Measurements from ENCODE around the gene LTF.
"Not testable (repeated sequence)": the region's sequence is repeated elsewhere in the genome, so short reads cannot be mapped to it uniquely, and the experiment has no call there.

Gene LTF

DNA sequence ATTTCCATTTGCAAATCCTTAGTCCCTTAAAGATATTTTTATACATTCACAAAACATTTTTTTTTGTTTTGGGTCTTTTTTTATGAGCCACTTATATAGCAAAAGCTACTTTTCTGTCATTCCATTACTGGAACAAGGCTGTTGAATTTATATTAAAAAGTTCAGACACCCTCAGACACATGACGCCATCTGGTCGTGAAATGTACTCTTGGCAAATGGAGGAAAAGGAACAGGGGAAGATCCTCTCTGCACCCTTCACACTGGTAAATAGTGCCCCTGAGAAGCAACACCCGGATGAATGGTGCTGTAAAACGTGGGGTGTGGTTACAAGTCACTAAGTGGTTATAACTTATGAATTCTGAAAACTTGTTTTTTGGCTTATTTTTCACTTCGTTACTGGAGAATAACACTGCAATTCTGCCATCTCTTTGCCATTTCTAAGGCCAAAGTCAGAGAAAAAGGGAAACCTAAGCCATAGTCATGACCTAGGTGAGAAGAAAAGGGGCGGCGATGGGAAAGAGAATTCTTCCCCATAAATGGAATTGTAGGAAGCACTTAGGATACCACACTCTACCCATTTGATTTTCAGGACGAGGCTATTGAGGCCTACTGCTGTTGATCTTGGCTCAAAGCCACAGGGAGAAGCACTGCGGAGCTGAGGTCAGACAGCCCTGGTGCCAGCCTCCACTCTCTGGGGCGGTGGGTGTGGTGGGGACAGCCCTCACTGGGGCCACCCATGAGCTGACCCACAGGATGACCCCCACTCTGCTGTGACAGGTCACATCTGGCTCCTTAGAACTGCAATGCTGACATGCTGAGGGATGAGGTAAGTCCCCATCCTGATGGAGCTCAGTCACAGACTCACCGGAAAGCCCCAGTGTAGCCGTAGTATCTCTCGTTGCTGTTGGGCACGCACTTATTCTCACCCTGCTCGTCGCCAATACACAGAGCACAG is 21.9 kb downstream of the LTF start:
- H3K4me3 ChIP-seq (replicated peaks; ENCODE audit: low read depth, low read length) = no peak overlapping the region
- TF ChIP-seq, protein P1, sequence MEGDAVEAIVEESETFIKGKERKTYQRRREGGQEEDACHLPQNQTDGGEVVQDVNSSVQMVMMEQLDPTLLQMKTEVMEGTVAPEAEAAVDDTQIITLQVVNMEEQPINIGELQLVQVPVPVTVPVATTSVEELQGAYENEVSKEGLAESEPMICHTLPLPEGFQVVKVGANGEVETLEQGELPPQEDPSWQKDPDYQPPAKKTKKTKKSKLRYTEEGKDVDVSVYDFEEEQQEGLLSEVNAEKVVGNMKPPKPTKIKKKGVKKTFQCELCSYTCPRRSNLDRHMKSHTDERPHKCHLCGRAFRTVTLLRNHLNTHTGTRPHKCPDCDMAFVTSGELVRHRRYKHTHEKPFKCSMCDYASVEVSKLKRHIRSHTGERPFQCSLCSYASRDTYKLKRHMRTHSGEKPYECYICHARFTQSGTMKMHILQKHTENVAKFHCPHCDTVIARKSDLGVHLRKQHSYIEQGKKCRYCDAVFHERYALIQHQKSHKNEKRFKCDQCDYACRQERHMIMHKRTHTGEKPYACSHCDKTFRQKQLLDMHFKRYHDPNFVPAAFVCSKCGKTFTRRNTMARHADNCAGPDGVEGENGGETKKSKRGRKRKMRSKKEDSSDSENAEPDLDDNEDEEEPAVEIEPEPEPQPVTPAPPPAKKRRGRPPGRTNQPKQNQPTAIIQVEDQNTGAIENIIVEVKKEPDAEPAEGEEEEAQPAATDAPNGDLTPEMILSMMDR (IDR thresholded peaks at IDR 0.05; ENCODE audit: low read length, missing control alignments) = no peak
- no peak for DNase-seq (ENCODE audit: low read depth)

DNA sequence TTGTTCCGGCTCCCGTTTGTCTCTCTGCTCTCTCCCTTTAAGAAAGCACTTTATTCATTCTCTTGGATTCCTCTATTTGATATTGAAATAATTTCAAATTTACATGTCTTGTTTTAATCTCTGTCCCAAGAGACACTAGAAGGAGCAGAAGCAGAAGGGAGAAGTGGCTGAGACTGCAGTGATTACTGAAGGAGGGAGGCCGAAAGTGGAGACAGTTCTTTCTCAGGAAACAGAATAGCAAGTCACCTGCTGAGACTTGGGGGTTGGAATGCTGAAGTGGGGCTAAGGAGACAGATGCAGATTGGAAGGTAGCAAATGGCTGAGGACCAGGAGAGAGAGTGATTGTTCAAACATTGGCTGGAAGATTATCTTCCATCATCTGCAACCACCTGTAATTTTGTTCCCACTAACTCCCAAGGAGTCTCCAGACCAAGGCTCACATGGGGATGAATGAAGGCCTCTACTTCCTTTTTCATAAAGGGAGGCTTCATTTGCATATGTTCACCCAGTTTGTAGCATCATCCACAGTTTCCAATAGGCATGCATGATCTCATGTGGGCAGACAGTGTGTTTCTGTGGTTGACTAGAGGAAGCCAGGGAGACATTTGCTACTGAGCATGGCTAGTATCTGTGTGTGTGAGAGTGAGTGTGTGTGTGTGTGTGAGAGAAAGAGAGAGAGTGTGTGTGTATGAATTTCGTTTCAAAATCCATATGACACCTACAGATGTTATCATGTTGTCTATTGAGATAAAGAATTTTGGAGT is 24.0 kb downstream of the LTF start:
- no peak for DNase-seq (ENCODE audit: low read depth)
- no peak overlapping the region for H3K4me3 ChIP-seq (replicated peaks; ENCODE audit: low read depth, low read length)
- TF ChIP-seq, protein P1 (IDR thresholded peaks at IDR 0.05; ENCODE audit: low read length, missing control alignments) = no peak

DNA sequence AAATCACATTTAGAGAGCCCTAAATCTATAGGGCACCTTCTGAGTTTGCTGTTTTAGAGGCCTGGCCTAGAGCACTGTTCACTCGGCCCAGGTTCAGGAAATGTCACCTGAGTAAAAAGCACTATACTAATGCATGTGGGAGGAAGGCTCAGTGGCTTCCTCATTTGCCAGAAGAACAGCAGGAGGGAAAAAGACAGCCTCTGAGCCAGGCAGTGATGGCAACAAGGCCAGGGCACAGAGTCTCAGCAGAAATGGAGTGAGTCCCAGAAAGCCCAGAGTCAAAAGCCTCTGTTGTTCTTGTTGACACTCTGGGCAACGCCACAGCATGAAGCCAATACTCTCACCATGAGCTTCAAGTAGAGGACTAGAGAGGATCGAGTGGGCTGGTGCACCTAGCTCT is 25.9 kb downstream of the LTF start:
- no peak overlapping the region for H3K4me3 ChIP-seq (replicated peaks; ENCODE audit: low read depth, low read length)
- no peak for DNase-seq (ENCODE audit: low read depth)
- TF ChIP-seq, protein P1 (IDR thresholded peaks at IDR 0.05; ENCODE audit: low read length, missing control alignments) = no peak

DNA sequence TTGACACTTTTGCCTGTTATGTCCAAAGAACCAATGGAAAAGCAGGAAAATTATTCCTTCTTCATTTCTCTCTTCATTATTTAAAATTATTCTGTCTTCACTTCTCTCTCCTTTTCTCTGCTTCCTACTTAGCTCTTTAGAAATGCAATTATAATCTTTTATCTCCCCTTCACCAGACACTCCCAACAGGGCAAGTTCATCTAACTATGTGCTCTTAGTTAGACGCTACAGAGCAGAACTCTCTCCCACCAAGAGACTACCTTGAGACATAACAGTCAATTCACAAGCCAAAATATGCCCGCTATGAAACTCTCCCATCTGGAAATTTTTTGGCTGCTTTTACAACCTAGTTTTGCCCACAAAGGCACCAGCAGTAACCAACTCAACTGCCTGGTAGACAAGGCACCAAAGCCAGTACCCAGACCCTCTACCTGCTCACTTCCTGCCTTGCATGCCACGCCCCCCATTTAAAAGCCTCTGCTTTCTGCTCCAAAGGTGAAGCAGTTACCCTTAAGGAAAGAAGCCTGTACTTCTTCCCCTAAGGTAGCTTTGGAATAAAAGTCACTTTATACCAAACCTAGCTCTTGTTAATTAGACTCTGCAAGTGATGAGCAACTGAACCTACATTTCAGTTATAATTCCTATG is 29.5 kb downstream of the LTF start:
- no peak overlapping the region for H3K4me3 ChIP-seq (replicated peaks; ENCODE audit: low read depth, low read length)
- TF ChIP-seq, protein P1 (IDR thresholded peaks at IDR 0.05; ENCODE audit: low read length, missing control alignments) = no peak
- no peak for DNase-seq (ENCODE audit: low read depth)

DNA sequence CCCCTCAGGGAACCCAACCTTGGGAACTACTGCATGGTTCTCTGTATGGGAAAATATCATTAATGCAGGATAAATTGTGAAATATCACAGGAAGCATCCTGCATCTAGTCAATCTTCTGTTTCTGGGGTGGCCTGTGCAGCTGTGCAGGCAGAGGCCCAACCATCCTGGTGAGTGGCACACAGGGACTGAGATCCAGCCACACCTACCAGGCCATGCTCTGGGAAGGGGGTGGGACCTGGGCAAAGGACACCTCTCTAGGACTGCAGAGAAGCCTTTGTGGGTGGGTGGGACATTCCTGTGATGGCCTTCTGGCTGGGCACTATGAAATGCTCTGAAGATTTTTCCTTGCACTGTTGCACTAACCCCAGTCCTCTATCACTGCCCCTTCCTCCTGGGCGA is 30.9 kb downstream of the LTF start:
- TF ChIP-seq, protein P1 (IDR thresholded peaks at IDR 0.05; ENCODE audit: low read length, missing control alignments) = no peak
- no peak overlapping the region for H3K4me3 ChIP-seq (replicated peaks; ENCODE audit: low read depth, low read length)
- no peak for DNase-seq (ENCODE audit: low read depth)

DNA sequence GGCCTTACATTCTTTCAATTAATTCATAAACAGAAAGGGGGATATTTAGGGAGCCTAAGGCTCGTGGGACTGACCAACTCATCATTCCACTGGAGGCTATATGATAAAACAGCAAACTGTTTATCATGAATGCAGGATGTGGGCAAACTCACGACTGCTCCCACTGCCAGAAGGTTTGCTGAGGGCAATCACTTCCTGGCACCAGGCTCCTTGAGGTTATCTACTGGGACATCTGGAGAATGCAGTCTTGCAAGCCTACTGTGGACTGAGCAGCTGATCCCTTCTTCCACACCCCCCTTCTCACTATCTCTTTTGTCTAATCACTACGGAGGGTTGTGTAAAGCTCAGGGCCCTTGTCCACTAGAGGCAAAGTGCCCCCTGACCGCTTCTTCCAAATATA is 31.6 kb downstream of the LTF start:
- H3K4me3 ChIP-seq (replicated peaks; ENCODE audit: low read depth, low read length); DNase-seq (ENCODE audit: low read depth): not testable (repeated sequence)

DNA sequence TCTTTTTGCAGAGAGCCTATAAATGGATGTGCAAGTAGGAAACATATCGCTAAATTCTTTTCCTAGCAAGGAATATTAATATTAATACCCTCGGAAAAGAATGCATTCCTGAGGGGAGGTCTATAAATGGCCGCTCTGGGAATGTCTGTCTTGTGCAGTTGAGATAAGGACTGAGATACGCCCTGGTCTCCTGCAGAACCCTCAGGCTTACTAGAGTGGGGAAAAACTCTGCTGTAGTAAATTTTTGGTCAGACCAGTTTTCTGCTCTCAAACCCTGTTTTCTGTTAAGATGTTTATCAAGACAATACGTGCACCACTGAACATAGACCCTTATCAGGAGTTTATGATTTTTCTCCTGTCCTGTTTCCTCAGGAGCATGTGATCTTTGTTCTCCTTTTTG is 32.8 kb downstream of the LTF start:
- H3K4me3 ChIP-seq (replicated peaks; ENCODE audit: low read depth, low read length); DNase-seq (ENCODE audit: low read depth): not testable (repeated sequence)

DNA sequence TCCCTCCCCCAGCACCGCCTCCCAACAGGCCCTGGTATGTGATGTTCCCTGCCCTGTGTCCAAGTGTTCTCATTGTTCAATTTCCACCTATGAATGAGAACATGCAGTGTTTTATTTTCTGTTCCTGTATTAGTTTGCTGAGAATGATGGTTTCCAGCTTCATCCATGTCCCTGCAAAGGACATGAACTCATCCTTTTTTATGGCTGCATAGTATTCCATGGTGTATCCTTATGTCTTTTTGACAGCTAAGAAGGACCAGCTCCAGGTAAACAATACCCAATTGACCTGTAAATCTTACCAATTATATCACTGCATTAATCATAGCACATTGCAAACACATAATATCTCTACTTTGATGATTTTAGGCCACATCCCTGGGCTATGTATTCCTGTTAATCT is 33.8 kb downstream of the LTF start:
- not testable (repeated sequence) for DNase-seq (ENCODE audit: low read depth); H3K4me3 ChIP-seq (replicated peaks; ENCODE audit: low read depth, low read length)

Data from fibroblast of pulmonary artery (primary cell).